DOHH2 (cell line): ENCODE data around the gene ARV1.
"Not testable (repeated sequence)": the region's sequence is repeated elsewhere in the genome, so short reads cannot be mapped to it uniquely, and the experiment has no call there.

Source experiments
- H3F3A ChIP-seq: fragments of 200-600 bp; sonication (generic), shearing (Covaris generic); 2 replicates; pipeline ENCODE4 v1.6.0; 2016; ENCODE audit warnings: antibody characterized with exemption, mild to moderate bottlenecking; ENCODE audit not compliant: control insufficient read depth, insufficient read depth
- H3K27ac ChIP-seq: fragments of 200-600 bp; sonication (generic); 2 replicates; pipeline ENCODE4 v1.5.1; 2014; ENCODE audit warnings: low read depth, mild to moderate bottlenecking, low read length, moderate library complexity
- H3K27me3 ChIP-seq: fragments of 200-600 bp; sonication (generic); 2 replicates; pipeline ENCODE4 v1.6.1; 2014; ENCODE audit warnings: mild to moderate bottlenecking, low read length, mixed read lengths; ENCODE audit not compliant: control insufficient read depth
- H3K36me3 ChIP-seq: fragments of 200-600 bp; sonication (generic); 2 replicates; pipeline ENCODE4 v1.6.1; 2014; ENCODE audit warnings: mild to moderate bottlenecking, low read length, moderate library complexity, mixed read lengths; ENCODE audit not compliant: control insufficient read depth
- H3K4me1 ChIP-seq: fragments of 200-600 bp; sonication (generic); 2 replicates; pipeline ENCODE4 v1.6.1; 2014; ENCODE audit warnings: mild to moderate bottlenecking, low read length, mixed read lengths; ENCODE audit not compliant: control insufficient read depth
- H3K4me2 ChIP-seq: fragments of 200-600 bp; sonication (generic); 2 replicates; pipeline ENCODE4 v1.6.0; 2014; ENCODE audit warnings: mild to moderate bottlenecking, low read length, moderate library complexity
- H3K4me3 ChIP-seq: fragments of 200-600 bp; sonication (generic); 2 replicates; pipeline ENCODE4 v1.5.1; 2014; ENCODE audit warnings: mild to moderate bottlenecking, low read length, mixed read lengths
- H3K79me2 ChIP-seq: fragments of 200-600 bp; sonication (generic); 2 replicates; pipeline ENCODE4 v1.6.1; 2014; ENCODE audit warnings: mild to moderate bottlenecking, low read length, mixed read lengths; ENCODE audit not compliant: control insufficient read depth
- H3K9me2 ChIP-seq: fragments of 200-600 bp; sonication (generic); replicated peaks from 2 replicates; pipeline ENCODE4 v1.6.1; 2014; ENCODE audit warnings: mild to moderate bottlenecking, low read length, mixed read lengths; ENCODE audit not compliant: control insufficient read depth
- H3K9me3 ChIP-seq: fragments of 200-600 bp; sonication (generic); 2 replicates; pipeline ENCODE4 v1.6.1; 2014; ENCODE audit warnings: antibody characterized with exemption, low read length, mixed read lengths; ENCODE audit not compliant: control insufficient read depth, insufficient read depth
- H4K20me1 ChIP-seq: fragments of 200-600 bp; sonication (generic); 2 replicates; pipeline ENCODE4 v1.6.0; 2014; ENCODE audit warnings: low read depth, mild to moderate bottlenecking, antibody characterized with exemption, low read length, moderate library complexity; ENCODE audit not compliant: control insufficient read depth, insufficient read depth
- CTCF ChIP-seq: fragments of 200-600 bp; sonication (generic); IDR thresholded peaks from one replicate; pipeline ENCODE4 v1.5.1; 2014; ENCODE audit warnings: antibody characterized with exemption, mild to moderate bottlenecking, low read depth, low read length; ENCODE audit not compliant: poor library complexity, severe bottlenecking
- EZH2phosphoT487 ChIP-seq: fragments of 200-600 bp; sonication (generic); IDR thresholded peaks from 2 replicates; pipeline ENCODE4 v1.6.1; 2017; ENCODE audit warnings: borderline replicate concordance, mild to moderate bottlenecking, antibody characterized with exemption, low read length, moderate library complexity, mixed read lengths

ARV1 gene

GRCh38 chr1:231048419-231048818 is 69.5 kb downstream of the ARV1 start:
- peaks cover 25% of the 10 kb centered on the region for H3K27me3 ChIP-seq
- H3F3A ChIP-seq, H3K9me3 ChIP-seq, H4K20me1 ChIP-seq, H3K79me2 ChIP-seq, H3K9me2 ChIP-seq, H3K27ac ChIP-seq, H3K4me3 ChIP-seq, H3K4me2 ChIP-seq, H3K36me3 ChIP-seq, H3K4me1 ChIP-seq: not testable (repeated sequence)

GRCh38 chr1:231049121-231049979 is 70.5 kb downstream of the ARV1 start:
- no peaks in the 10 kb centered on the region for H3K36me3 ChIP-seq
- H4K20me1 ChIP-seq, result no peaks in the 10 kb centered on the region
- no peaks in the 10 kb centered on the region for H3K9me2 ChIP-seq
- H3F3A ChIP-seq, result peaks cover 3% of the 10 kb centered on the region; the same call in 1 of the 2 replicates
- no peak overlapping the region for H3K4me3 ChIP-seq
- H3K4me1 ChIP-seq, result peaks cover 14% of the 10 kb centered on the region
- H3K79me2 ChIP-seq, result no peaks in the 10 kb centered on the region
- peaks cover 20% of the 10 kb centered on the region for H3K27me3 ChIP-seq
- no peak for TF ChIP-seq CTCF
- no peak for TF ChIP-seq EZH2phosphoT487
- H3K27ac ChIP-seq, result no peak overlapping the region
- H3K9me3 ChIP-seq, result no peaks in the 10 kb centered on the region
- no peak overlapping the region for H3K4me2 ChIP-seq
